Hepatocyte (in vitro differentiated cells): ENCODE measurements around the gene CTDSP2. TPM values are rescaled to one million over a fixed set of nuclear protein-coding genes. Genes with fewer than 3 reads are reported as not detected.

ENCODE experiments used
- DNase-seq: peaks from one replicate; pipeline ENCODE4 v3.0.0-alpha.2; 2016; ENCODE audit warnings: low spot score
- H2AFZ ChIP-seq: fragments of 200-600 bp; sonication (generic); 2 replicates; pipeline ENCODE4 v1.6.0; 2016; ENCODE audit warnings: antibody characterized with exemption, mild to moderate bottlenecking
- H3K27ac ChIP-seq: fragments of 200-600 bp; sonication (generic); 2 replicates; pipeline ENCODE4 v1.5.1; 2016; ENCODE audit warnings: mild to moderate bottlenecking
- H3K27me3 ChIP-seq: fragments of 200-600 bp; sonication (generic); 2 replicates; pipeline ENCODE4 v1.6.1; 2016
- H3K36me3 ChIP-seq: fragments of 200-600 bp; sonication (generic); replicated peaks from 2 replicates; pipeline ENCODE4 v1.5.1; 2016; ENCODE audit warnings: low read depth; ENCODE audit not compliant: insufficient read depth
- H3K4me1 ChIP-seq: fragments of 200-600 bp; sonication (generic); 2 replicates; pipeline ENCODE4 v1.5.1; 2016; ENCODE audit warnings: mild to moderate bottlenecking, moderate library complexity; ENCODE audit not compliant: insufficient read depth
- H3K4me2 ChIP-seq: fragments of 200-600 bp; sonication (generic); 2 replicates; pipeline ENCODE4 v1.6.0; 2016
- H3K4me3 ChIP-seq: fragments of 200-600 bp; sonication (generic); 2 replicates; pipeline ENCODE4 v1.5.1; 2016; ENCODE audit warnings: mild to moderate bottlenecking
- H3K79me2 ChIP-seq: fragments of 200-600 bp; sonication (generic); 2 replicates; pipeline ENCODE4 v1.6.0; 2017; ENCODE audit warnings: mild to moderate bottlenecking
- H3K9me2 ChIP-seq: fragments of 200-600 bp; sonication (generic); replicated peaks from 2 replicates; pipeline ENCODE4 v1.6.0; 2017; ENCODE audit warnings: mild to moderate bottlenecking; ENCODE audit not compliant: insufficient read depth
- H3K9me3 ChIP-seq: fragments of 200-600 bp; sonication (generic); 2 replicates; pipeline ENCODE4 v1.5.1; 2016; ENCODE audit warnings: low read depth, mild to moderate bottlenecking
- H4K20me1 ChIP-seq: fragments of 200-600 bp; sonication (generic); 2 replicates; pipeline ENCODE4 v1.6.0; 2016; ENCODE audit warnings: mild to moderate bottlenecking; ENCODE audit not compliant: insufficient read depth, poor library complexity, severe bottlenecking
- CTCF ChIP-seq: fragments of 200-600 bp; sonication (generic); IDR thresholded peaks from 2 replicates; pipeline ENCODE4 v1.5.1; 2016; ENCODE audit warnings: antibody characterized with exemption, mild to moderate bottlenecking; ENCODE audit not compliant: poor library complexity
- EZH2 ChIP-seq: fragments of 200-600 bp; sonication (generic); IDR thresholded peaks from 2 replicates; pipeline ENCODE4 v1.6.1; 2016; ENCODE audit warnings: antibody characterized with exemption, mild to moderate bottlenecking, borderline replicate concordance
- EZH2phosphoT487 ChIP-seq: fragments of 200-600 bp; sonication (generic); IDR thresholded peaks from one replicate; pipeline ENCODE4 v1.6.1; 2018; ENCODE audit warnings: antibody characterized with exemption, mild to moderate bottlenecking, low read depth, moderate library complexity; ENCODE audit not compliant: unreplicated experiment, severe bottlenecking
- WGBS: methylation state at CpG from one replicate; pipeline ENCODE4 v1.1.6; 2016; ENCODE audit warnings: low lambda C conversion rate; ENCODE audit errors: missing lambda C conversion rate; 5-methylcytosine and 5-hydroxymethylcytosine counted together
- polyA plus RNA-seq: library from polyadenylated mRNA; unstranded; fragments of >200 nt; fragmentation: Nextera tagmentation; extraction: Ambion mirVana; gene quantifications from 2 replicates; pipeline ENCODE4 v1.2.1, GENCODE V29; 2016
- total RNA-seq: library from RNA; depleted of rRNA; stranded (reverse); fragments of >200 nt; gene quantifications from 2 replicates; pipeline ENCODE4 v1.2.3, GENCODE V29; 2014

The CTDSP2 gene
- total and polyA plus RNA-seq, 2 experiments from 2014 or later = 75.9 to 96.8 TPM

GRCh38 chr12:57891542-57892228 lies 45.2 kb upstream of the CTDSP2 start:
- Histone ChIP-seq H3K9me2 (no peaks in the 10 kb centered on the region), H3K4me2 (no peak overlapping the region), H3K27ac (peak overlapping the region; percentile 86), H3K4me1 (peaks cover 62% of the 10 kb centered on the region), H3K4me3 (no peak overlapping the region), H3K9me3 (no peaks in the 10 kb centered on the region), H2AFZ (no peak overlapping the region), H3K36me3 (no peaks in the 10 kb centered on the region), H3K27me3 (no peaks in the 10 kb centered on the region), H4K20me1 (no peaks in the 10 kb centered on the region), H3K79me2 (peaks cover 4% of the 10 kb centered on the region)
- TF ChIP-seq CTCF (no peak), EZH2 (no peak), EZH2phosphoT487 (no peak)
- WGBS = 96% methylated on average over 6 of the region's 6 CpGs
- no peak for DNase-seq

- no peaks in the 10 kb centered on the region for H3K9me2 ChIP-seq
- H3K79me2 ChIP-seq = peaks cover 2% of the 10 kb centered on the region
- peaks cover 52% of the 10 kb centered on the region for H3K4me1 ChIP-seq
- peak overlapping the region; percentile 88 for H3K27ac ChIP-seq
- TF ChIP-seq EZH2 (no peak), EZH2phosphoT487 (no peak), CTCF (no peak)
- no peaks in the 10 kb centered on the region for H3K9me3 ChIP-seq
- H3K4me2 ChIP-seq = no peak overlapping the region
- no peaks in the 10 kb centered on the region for H3K36me3 ChIP-seq
- H4K20me1 ChIP-seq = no peaks in the 10 kb centered on the region
- 80% methylated on average over 14 of the region's 14 CpGs for WGBS
- H3K4me3 ChIP-seq = no peak overlapping the region
- no peak overlapping the region for H2AFZ ChIP-seq
- H3K27me3 ChIP-seq = no peaks in the 10 kb centered on the region
- DNase-seq = no peak
Observed at GRCh38 chr12:57890191-57891115, 43.9 kb upstream of the CTDSP2 start.

- Histone ChIP-seq H3K9me3 (no peaks in the 10 kb centered on the region), H3K27ac (peak overlapping the region; percentile 88), H3K36me3 (no peaks in the 10 kb centered on the region), H3K27me3 (no peaks in the 10 kb centered on the region), H3K4me2 (peak overlapping the region; percentile 62), H3K4me1 (peaks cover 43% of the 10 kb centered on the region), H3K4me3 (no peak overlapping the region), H3K79me2 (no peaks in the 10 kb centered on the region), H3K9me2 (no peaks in the 10 kb centered on the region), H4K20me1 (no peaks in the 10 kb centered on the region), H2AFZ (no peak overlapping the region)
- peak; percentile 60 for DNase-seq
- no peak for TF ChIP-seq EZH2phosphoT487
- no peak for TF ChIP-seq EZH2
- TF ChIP-seq CTCF = no peak
- 70% methylated on average over 10 of the region's 10 CpGs for WGBS
Observed at GRCh38 chr12:57889500-57889989, 43.0 kb upstream of the CTDSP2 start.
